Trophoblast cell (in vitro differentiated cells and primary cell): Measurements from ENCODE around the gene GNAO1.

Source experiments
- DNase-seq, 2 donors: peaks; one replicate each; pipeline ENCODE4 v3.0.0-alpha.2; 2016
- H2AFZ ChIP-seq: 2 replicates; pipeline ENCODE4 v1.6.1; 2013; ENCODE audit warnings: low read length, moderate library complexity, mild to moderate bottlenecking; ENCODE audit not compliant: insufficient read depth, poor library complexity
- H2AK5ac ChIP-seq: 2 replicates; pipeline ENCODE4 v1.6.1; 2013; ENCODE audit warnings: mild to moderate bottlenecking, low read length
- H2BK120ac ChIP-seq: 2 replicates; pipeline ENCODE4 v1.6.1; 2013; ENCODE audit warnings: low read length, mild to moderate bottlenecking, moderate library complexity; ENCODE audit not compliant: insufficient read depth, poor library complexity
- H2BK12ac ChIP-seq: 2 replicates; pipeline ENCODE4 v1.6.1; 2013; ENCODE audit warnings: mild to moderate bottlenecking, low read length, moderate library complexity
- H2BK5ac ChIP-seq: 2 replicates; pipeline ENCODE4 v1.6.1; 2013; ENCODE audit warnings: low read length, low read depth, moderate library complexity, mild to moderate bottlenecking; ENCODE audit not compliant: poor library complexity
- H3K14ac ChIP-seq: 2 replicates; pipeline ENCODE4 v1.6.1; 2013; ENCODE audit warnings: mild to moderate bottlenecking, low read length
- H3K18ac ChIP-seq: 2 replicates; pipeline ENCODE4 v1.6.1; 2013; ENCODE audit warnings: mild to moderate bottlenecking, low read length
- H3K23ac ChIP-seq: 2 replicates; pipeline ENCODE4 v1.6.1; 2013; ENCODE audit warnings: low read length
- H3K27ac ChIP-seq: 2 replicates; pipeline ENCODE4 v1.5.1; 2013; ENCODE audit warnings: low read depth, mild to moderate bottlenecking, inconsistent platforms, low read length, moderate library complexity
- H3K27me3 ChIP-seq: 2 replicates; pipeline ENCODE4 v1.6.1; 2013; ENCODE audit warnings: inconsistent platforms, mild to moderate bottlenecking, low read length, moderate library complexity; ENCODE audit not compliant: insufficient read depth
- H3K36me3 ChIP-seq, 2 experiments: 1 replicate in 1 of 2; 2 replicates in 1 of 2; pipeline ENCODE4 v1.6.1; 2013; ENCODE audit warnings: low read length in 2 of 2, mild to moderate bottlenecking in 2 of 2, moderate library complexity in 1 of 2; ENCODE audit not compliant: insufficient read depth in 2 of 2, control insufficient read depth in 1 of 2
- H3K4ac ChIP-seq: 2 replicates; pipeline ENCODE4 v1.6.1; 2013; ENCODE audit warnings: low read depth, mild to moderate bottlenecking, low read length, moderate library complexity
- H3K4me1 ChIP-seq, 2 experiments: 1 replicate in 1 of 2; 2 replicates in 1 of 2; pipeline ENCODE4 v1.6.1; 2013; ENCODE audit warnings: low read length in 2 of 2, mild to moderate bottlenecking in 2 of 2, moderate library complexity in 1 of 2; ENCODE audit not compliant: insufficient read depth in 2 of 2, control insufficient read depth in 1 of 2
- H3K4me2 ChIP-seq: 2 replicates; pipeline ENCODE4 v1.6.1; 2013; ENCODE audit warnings: inconsistent platforms, mild to moderate bottlenecking, low read length, moderate library complexity
- H3K4me3 ChIP-seq: 2 replicates; pipeline ENCODE4 v1.5.1; 2013; ENCODE audit warnings: mild to moderate bottlenecking, low read depth, low read length, inconsistent platforms
- H3K79me1 ChIP-seq: one replicate; pipeline ENCODE4 v1.6.1; 2013; ENCODE audit warnings: low read length
- H3K79me2 ChIP-seq: 2 replicates; pipeline ENCODE4 v1.6.1; 2013; ENCODE audit warnings: low read length, mild to moderate bottlenecking; ENCODE audit not compliant: control insufficient read depth, insufficient read depth, poor library complexity
- H3K9ac ChIP-seq: 2 replicates; pipeline ENCODE4 v1.6.1; 2013; ENCODE audit warnings: mild to moderate bottlenecking, low read length
- H3K9me3 ChIP-seq: 2 replicates; pipeline ENCODE4 v1.6.1; 2013; ENCODE audit warnings: low read depth, mild to moderate bottlenecking, control low read depth, inconsistent platforms, low read length; ENCODE audit not compliant: insufficient read depth
- H4K12ac ChIP-seq: 2 replicates; pipeline ENCODE4 v1.6.1; 2013; ENCODE audit warnings: low read depth, mild to moderate bottlenecking, low read length, moderate library complexity
- H4K8ac ChIP-seq: 2 replicates; pipeline ENCODE4 v1.6.1; 2013; ENCODE audit warnings: low read depth, mild to moderate bottlenecking, low read length, moderate library complexity
- H4K91ac ChIP-seq: one replicate; pipeline ENCODE4 v1.6.1; 2013; ENCODE audit warnings: low read depth, mild to moderate bottlenecking, low read length, moderate library complexity
- WGBS: extraction: QIAGEN DNeasy Blood & Tissue Kit; methylation state at CpG from one replicate; pipeline ENCODE4 v1.1.7; 2013; ENCODE audit warnings: missing lambda C conversion rate; ENCODE audit not compliant: insufficient read length, insufficient coverage; ENCODE audit errors: extremely low coverage; 5-methylcytosine and 5-hydroxymethylcytosine counted together

Gene GNAO1

DNA sequence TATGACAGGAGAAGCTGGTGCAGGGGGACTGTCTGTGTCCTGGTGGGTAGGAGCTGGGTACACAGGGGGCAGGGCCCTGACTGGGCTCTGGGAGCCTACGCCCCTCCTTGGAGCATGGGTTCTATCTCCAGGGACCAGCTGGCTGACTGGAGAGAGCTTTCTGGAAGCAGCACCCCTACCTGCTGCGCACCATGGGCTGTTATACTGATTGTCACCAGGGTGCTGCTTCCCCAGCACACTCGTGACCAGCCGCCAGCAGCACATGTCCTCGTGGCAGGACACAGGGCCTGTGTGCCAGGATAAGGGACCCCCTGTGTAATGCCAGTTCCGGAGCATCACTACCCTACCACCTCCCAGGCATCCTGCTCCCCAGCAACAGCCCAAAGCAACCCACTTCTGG lies 128.1 kb downstream of the GNAO1 start:
- Histone ChIP-seq H3K9me3 (no peaks in the 10 kb centered on the region), H3K18ac (no peak overlapping the region), H3K4me3 (no peak overlapping the region), H3K23ac (no peak overlapping the region), H2AFZ (no peak overlapping the region), H4K91ac (no peak overlapping the region), H3K14ac (no peak overlapping the region), H2BK120ac (no peak overlapping the region), H3K27me3 (no peaks in the 10 kb centered on the region), H2BK5ac (no peak overlapping the region), H2BK12ac (no peak overlapping the region), H3K27ac (no peak overlapping the region), H3K79me1 (no peaks in the 10 kb centered on the region), H3K9ac (no peak overlapping the region), H3K4me1 (peaks cover 5 to 9% of the 10 kb centered on the region in 2 experiments), H3K4me2 (no peak overlapping the region), H3K36me3 (no peaks in the 10 kb centered on the region), H4K8ac (no peak overlapping the region), H4K12ac (no peak overlapping the region), H3K4ac (no peak overlapping the region), H2AK5ac (no peak overlapping the region), H3K79me2 (no peaks in the 10 kb centered on the region)
- no peak for DNase-seq
- WGBS = no CpG with 5 or more reads among the region's 6 CpGs

DNA sequence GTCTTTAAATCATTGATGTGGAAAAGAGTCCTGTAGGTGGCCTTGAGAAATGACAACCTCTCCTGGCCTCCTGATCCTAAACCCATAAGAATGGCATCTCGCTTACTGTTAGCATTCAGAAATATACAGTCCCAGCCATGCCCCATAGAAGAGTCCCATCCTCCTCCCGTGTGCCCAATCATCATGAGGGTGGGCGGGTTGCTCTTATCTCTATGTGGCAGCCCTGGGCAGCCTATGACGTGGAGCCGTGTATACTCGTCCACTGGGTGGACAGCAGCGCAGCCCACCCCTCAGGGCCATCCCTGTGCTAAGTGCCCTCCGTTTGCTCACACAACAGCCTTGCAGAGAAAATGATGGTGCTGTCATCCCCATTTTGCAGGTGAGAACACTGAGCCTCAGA lies 128.8 kb downstream of the GNAO1 start:
- Histone ChIP-seq H2BK5ac (no peak overlapping the region), H3K79me2 (no peaks in the 10 kb centered on the region), H3K4me3 (no peak overlapping the region), H3K14ac (no peak overlapping the region), H2AK5ac (no peak overlapping the region), H3K79me1 (no peaks in the 10 kb centered on the region), H3K4me2 (no peak overlapping the region), H3K23ac (no peak overlapping the region), H3K4me1 (peaks cover 6 to 12% of the 10 kb centered on the region in 2 experiments), H2AFZ (no peak overlapping the region), H4K91ac (no peak overlapping the region), H2BK12ac (no peak overlapping the region), H3K4ac (no peak overlapping the region), H4K8ac (no peak overlapping the region), H3K27me3 (no peaks in the 10 kb centered on the region), H2BK120ac (no peak overlapping the region), H3K36me3 (no peaks in the 10 kb centered on the region), H3K18ac (no peak overlapping the region), H4K12ac (no peak overlapping the region), H3K9ac (no peak overlapping the region), H3K27ac (no peak overlapping the region), H3K9me3 (no peaks in the 10 kb centered on the region)
- DNase-seq = no peak
- WGBS = no CpG with 5 or more reads among the region's 8 CpGs

DNA sequence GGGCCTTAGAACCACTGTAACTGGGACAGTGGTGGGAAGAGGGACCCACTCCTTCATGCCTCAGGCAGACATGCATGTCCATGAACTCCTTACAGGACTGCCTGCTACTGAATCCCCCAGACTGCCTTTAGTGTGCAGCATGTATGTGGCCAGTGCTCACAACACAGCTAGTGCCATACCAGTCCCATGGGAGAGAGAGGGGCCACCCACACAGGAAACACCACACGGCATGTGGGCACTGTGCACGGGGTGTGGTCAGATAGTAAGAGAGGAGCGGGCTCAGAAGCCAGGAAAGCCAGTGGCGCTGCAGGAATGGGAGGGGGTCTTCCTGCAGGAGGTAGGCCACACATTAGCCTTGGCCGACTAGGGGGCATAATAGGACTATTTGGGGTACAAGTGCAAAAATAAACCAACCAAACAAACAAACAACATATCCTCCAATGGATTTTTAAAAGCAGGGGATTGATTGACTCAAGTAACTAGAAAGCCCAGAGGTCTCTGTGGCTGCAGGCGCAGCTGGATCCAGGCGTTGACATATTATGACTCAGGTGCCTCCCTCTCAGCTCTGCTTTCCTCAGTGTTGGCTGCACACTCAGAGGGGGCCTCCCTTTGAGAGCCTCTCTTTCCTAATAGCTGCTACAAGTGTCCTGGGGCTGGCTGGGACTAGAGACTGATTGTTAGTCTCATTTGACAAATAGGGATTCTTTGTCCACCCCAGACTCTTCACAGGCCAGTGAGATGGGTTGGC lies 129.7 kb downstream of the GNAO1 start:
- Histone ChIP-seq H3K4ac (no peak overlapping the region), H4K8ac (no peak overlapping the region), H2AFZ (no peak overlapping the region), H4K91ac (no peak overlapping the region), H2AK5ac (no peak overlapping the region), H3K4me3 (no peak overlapping the region), H3K9ac (no peak overlapping the region), H3K4me2 (no peak overlapping the region), H3K23ac (no peak overlapping the region), H2BK5ac (no peak overlapping the region), H3K27ac (no peak overlapping the region), H3K79me2 (no peaks in the 10 kb centered on the region), H4K12ac (no peak overlapping the region), H3K18ac (no peak overlapping the region), H2BK120ac (no peak overlapping the region), H3K14ac (no peak overlapping the region), H3K4me1 (peaks cover 6 to 12% of the 10 kb centered on the region in 2 experiments), H3K79me1 (no peaks in the 10 kb centered on the region), H2BK12ac (no peak overlapping the region), H3K9me3 (no peaks in the 10 kb centered on the region), H3K27me3 (no peaks in the 10 kb centered on the region), H3K36me3 (no peaks in the 10 kb centered on the region)
- no CpG with 5 or more reads among the region's 7 CpGs for WGBS
- DNase-seq = no peak

DNA sequence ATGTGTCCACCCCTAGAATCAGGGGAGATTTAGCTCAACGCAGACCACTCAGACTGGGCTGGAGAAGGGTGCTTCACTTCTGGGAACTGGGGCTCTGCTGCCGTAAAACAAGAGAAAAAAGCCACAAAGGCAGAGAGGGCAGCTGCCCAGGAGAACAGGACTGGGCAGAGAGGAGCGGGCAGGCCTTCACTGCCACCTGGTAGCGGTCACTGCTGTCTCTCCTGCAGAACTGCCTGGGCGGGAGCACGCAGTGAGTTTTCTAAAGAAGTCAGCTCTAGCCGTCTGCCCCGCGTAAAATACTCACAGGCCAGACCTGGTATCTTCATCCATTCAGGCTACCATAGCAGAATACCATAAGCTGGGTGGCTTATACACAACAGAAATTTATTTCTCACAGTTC lies 130.3 kb downstream of the GNAO1 start:
- H3K18ac ChIP-seq = no peak overlapping the region
- no peak overlapping the region for H3K14ac ChIP-seq
- no peak overlapping the region for H3K27ac ChIP-seq
- no peak overlapping the region for H2BK12ac ChIP-seq
- peaks cover 6 to 12% of the 10 kb centered on the region in 2 experiments for H3K4me1 ChIP-seq
- no peak overlapping the region for H2AK5ac ChIP-seq
- WGBS = no CpG with 5 or more reads among the region's 9 CpGs
- no peak overlapping the region for H2BK5ac ChIP-seq
- H3K79me2 ChIP-seq = no peaks in the 10 kb centered on the region
- no peak overlapping the region for H2BK120ac ChIP-seq
- no peak overlapping the region for H4K91ac ChIP-seq
- H3K9me3 ChIP-seq = no peaks in the 10 kb centered on the region
- no peaks in the 10 kb centered on the region for H3K36me3 ChIP-seq
- H4K12ac ChIP-seq = no peak overlapping the region
- H3K27me3 ChIP-seq = no peaks in the 10 kb centered on the region
- H4K8ac ChIP-seq = no peak overlapping the region
- no peak overlapping the region for H3K4me3 ChIP-seq
- H3K4ac ChIP-seq = no peak overlapping the region
- no peak for DNase-seq
- H3K4me2 ChIP-seq = no peak overlapping the region
- no peak overlapping the region for H2AFZ ChIP-seq
- H3K23ac ChIP-seq = no peak overlapping the region
- no peaks in the 10 kb centered on the region for H3K79me1 ChIP-seq
- no peak overlapping the region for H3K9ac ChIP-seq
